Activated T-cell treated with anti-CD3 and anti-CD28 coated beads for 1 hour (primary cell): ENCODE results near the gene STAT4.

Experiments used
- DNase-seq: peaks from one replicate; pipeline ENCODE4 v3.0.0-alpha.2; 2020; ENCODE audit warnings: low read depth

STAT4 gene

DNA sequence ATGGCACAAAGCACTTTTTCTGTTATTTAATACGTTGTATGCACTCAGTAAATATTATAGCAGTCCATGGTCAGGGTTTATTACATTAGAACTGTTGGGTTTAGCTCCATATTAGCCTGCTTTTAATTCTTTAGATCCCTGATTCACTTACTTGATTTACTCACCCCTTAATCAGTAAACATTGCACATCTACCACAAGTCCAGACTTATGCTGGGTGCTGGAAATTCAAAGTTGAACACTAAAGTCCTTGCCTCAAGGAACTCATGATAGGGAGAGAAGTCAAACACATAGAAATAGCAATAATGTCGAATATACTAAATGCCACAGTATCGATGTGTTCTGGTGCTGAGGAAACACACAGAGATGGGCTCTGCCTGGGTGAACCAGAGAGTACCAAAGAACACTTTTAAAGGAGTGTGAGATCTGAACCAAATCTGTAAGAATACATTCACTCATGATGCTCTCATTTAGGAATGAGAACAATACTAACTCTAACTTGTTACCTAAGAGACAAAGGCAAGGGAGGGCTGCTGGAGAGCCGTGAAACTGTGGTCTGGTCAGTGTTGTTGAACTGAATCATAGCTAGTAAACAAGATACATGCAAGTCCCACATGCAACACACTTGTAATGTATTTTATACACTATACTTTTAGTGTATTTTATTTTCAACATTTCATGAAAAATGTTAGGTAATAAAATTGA is 4.9 kb downstream of the STAT4 start:
- no peak for DNase-seq

DNA sequence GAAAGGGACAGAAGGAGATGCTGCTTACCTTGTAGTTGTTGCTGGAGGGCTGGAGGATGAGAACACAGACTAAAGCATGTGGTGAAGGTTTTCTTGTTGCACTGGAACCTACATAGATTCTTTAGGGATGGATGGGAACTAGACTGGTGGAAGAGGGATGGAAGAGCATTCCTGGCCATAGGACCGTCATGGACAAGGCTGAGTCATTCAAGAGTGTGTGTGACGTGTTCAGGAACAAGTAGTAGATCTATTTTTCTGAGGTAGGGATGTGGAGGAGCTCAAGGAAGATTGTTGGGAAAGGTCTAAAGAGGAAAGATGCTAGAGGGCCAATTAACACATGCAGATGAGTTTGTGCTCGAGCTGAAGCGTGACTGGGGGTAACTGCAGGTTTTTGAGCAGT is 6.6 kb downstream of the STAT4 start:
- no peak for DNase-seq

DNA sequence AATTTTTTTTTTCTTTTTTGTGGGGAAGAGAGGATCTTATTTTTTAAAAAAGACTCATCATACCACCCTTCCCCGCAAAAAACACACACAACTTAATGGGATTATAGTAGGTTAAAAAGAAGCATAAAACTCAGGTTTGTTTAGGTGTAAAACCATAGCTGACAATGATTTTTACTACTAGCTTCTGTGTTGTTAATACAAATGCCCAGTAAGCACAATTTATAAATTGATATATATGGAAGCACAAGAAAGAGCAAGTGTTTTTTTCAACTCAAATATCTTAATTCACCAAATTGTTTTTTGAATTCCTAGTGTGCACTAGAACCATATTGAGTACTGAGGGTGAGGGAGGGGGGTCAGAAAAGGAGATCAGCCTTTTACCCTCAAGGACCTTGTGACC is 7.0 kb downstream of the STAT4 start:
- no peak for DNase-seq

DNA sequence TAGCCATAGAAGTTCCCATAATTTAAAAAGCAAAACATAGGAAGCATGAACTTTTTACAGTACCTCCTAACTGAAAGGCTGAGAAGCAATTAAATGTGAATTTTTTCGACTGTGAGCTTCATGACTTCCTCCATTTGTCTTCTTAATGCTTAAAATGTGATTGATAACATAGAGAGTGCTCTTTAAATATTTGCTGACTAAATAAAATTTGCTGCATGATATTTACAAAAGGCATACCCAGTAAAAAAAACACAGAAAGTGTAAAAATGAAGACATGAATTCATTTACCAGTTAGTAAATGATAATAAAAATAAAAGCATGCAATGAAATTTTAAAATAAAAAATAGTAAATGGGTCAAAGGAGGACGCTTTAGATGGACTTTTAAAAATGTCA is 21.9 kb downstream of the STAT4 start:
- no peak for DNase-seq

- no peak for DNase-seq
Measured at GRCh38 chr2:191128172-191128910, 22.5 kb downstream of the STAT4 start.

- DNase-seq = no peak
Measured at GRCh38 chr2:191127235-191127634, 23.6 kb downstream of the STAT4 start.

- DNase-seq = no peak
Measured at GRCh38 chr2:191126386-191127085, 24.3 kb downstream of the STAT4 start.

- DNase-seq = no peak
Measured at GRCh38 chr2:191125646-191126045, 25.1 kb downstream of the STAT4 start.

DNA sequence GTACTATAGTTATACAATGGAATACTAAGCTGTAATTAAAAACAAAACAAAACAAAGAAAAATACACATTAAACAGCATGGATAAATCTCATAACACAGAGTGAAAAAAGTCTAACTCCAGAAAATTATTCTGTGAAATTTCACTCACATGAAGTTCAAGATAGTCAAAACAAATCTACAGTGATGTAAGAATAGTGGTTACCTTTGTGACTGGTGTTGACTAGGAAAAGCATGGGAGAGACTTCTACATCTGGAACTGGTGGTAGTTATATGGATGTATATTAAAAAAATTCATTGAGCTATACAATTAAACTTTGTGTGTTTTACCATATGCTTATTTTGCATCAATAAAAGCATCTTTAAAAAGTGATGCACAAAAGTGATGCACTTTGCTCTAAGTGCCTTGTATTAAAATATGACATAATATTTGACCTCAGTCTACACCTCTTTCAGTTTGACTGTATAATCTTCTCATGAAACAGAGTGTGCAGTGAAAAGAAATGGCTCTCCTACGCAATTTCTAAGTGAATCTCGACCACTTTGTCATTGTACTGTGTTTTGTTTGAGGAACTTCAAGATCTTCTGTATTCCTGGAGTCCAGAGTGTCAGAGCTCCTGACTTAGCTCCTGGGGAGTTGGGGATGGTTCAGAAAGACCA is 28.0 kb downstream of the STAT4 start:
- no peak for DNase-seq

DNA sequence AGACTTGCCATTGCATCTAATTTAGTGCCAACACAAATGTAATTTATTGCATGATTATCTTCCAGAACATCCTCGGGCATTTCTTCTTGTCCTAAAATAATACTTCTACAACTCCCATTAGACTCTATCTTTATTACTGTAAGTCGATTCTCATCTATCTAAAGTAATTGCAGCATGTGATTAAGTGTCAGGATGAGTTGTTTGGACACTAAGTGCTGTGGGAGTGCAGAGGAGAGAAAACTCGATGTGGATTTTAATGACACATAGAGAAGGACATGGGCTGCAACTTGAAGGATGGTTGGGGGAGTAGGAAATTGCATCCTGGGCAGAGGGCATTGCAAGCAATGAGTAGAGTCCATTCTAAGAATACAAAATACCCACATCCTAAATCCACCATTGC is 33.5 kb downstream of the STAT4 start:
- no peak for DNase-seq

DNA sequence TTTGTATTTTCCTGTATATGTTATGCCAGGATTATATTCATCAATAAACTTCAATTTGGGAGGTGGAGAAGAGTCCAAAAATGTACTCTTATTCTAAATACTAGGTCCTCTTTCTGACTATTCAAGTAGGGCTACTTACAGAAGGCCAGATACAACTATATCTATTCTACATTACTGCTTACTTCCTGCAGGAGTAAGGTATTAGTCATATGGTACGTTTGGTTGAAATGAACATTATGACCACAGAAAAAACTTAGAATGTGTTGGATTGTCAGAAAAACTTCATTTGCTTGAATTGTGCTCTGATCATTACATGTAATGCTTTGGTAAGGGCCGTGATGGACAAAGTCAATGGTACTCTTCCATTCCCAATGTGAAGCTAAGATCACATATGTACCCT is 35.0 kb downstream of the STAT4 start:
- no peak for DNase-seq

DNA sequence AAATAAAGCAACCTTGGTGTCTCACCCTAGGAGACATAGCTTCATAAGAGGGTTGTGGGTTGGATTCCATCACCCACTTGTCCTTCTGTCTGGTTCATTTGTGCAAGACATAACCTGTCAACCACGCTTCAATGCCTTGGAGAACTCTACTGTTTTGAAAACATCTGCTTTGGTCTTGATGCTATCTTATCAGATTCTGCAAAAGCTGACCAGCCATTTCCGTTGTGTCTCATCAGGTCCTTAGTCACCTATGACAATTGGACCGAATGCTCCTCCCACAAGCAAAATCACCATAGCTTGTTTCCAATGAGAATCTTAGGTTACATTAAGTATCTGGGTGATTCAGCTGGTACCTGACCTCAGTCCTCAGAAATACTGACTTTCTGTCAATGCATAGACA is 35.4 kb downstream of the STAT4 start:
- peak; percentile 19 for DNase-seq

DNA sequence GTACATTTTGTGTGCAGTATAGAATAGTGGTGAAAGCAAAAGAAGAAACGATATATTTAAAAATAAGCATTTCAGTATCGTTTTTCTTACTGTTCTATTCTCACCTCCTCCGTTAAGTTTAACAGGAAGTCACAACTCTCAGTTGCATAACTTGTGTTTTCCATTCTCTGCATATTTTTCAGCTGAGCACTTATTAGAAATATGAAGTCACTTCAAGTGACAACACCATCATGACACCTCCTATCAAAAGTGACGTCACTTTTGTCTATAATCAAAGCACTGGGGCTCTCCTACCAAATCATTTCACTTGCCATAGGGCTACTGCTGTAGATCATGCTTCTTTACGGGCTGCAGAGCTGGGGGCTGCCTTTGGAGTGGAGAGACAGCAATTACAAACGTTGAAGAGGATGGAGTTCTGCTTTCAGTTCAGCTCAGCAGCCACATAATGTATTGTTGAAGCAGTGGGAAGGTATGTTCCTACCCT is 36.3 kb downstream of the STAT4 start:
- no peak for DNase-seq

- DNase-seq = no peak
Measured at GRCh38 chr2:191113761-191114160, 37.0 kb downstream of the STAT4 start.

DNA sequence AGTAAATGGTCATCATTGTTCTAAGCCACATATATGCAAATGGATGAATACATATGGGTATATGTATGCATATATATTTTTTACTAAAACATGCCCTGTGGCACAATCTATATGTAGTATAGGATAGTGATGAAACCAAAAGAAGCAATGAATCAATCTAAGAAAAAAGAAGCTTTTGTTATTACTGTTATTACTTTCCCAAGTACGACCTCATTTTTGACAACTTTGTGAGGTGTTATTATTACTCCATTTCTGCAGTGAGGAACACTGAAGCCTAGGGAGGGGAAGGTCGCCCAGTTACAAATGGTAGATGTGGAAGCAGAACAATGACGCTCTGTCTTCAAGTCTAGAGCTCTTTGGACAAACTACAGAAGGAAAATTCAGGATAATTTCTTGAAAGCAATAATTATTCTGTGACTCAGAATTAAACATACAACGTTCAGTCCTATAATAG is 38.3 kb downstream of the STAT4 start:
- no peak for DNase-seq

DNA sequence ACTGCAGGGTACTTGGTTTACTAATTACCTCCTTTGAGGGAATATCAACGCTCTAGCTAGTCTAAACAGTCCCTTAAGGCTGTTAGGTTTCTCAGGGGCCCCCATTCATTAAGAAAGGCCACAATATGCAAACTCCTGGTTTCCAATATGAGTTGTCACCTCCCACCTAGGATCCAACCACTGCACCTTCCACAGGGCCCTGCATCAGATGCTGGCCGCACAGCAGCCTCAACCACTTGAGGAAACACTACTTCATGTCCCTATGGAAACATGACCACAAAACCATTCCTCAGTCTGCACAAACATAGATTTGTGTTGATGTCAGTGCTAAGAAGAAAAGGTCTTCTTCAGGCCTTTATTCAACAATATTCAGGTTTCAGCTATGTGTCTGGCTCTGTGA is 40.9 kb downstream of the STAT4 start:
- no peak for DNase-seq

DNA sequence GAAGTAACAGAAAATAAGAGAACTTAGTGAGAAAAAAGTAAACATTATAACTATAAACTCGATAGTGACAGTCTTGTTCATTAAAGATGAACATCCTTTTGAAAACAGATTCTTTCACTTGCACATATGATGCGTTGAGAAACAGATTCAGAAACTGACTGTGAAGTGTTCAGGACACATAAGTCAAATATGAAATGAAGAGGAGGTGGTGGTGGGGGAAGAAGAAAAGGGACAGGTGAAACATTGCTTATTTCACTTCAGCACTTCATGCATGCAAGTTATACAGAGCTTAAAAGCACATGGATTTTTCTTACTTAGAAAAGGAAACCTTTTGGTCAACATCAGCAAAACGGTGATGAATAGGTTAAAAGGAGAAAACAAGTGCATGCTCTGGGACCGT is 42.5 kb downstream of the STAT4 start:
- DNase-seq = no peak

DNA sequence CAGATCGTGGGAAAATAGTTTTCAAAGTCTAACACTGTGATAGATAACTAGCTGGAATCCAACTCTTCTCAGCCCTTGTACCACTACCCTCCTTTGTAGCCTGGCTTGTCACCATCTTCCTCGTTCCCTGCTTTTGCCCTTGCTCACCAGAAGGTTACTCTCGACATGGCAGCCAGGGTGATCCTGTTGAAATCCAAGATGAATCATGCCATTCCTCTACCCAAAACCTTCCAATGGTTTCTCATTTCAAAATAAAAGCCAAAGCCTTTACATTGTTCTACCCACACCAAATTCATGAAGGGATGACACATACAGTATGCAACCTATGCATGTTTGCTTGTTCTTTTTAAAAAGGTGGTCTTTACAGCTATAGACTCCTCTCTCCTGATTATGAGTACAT is 45.7 kb downstream of the STAT4 start:
- no peak for DNase-seq

DNA sequence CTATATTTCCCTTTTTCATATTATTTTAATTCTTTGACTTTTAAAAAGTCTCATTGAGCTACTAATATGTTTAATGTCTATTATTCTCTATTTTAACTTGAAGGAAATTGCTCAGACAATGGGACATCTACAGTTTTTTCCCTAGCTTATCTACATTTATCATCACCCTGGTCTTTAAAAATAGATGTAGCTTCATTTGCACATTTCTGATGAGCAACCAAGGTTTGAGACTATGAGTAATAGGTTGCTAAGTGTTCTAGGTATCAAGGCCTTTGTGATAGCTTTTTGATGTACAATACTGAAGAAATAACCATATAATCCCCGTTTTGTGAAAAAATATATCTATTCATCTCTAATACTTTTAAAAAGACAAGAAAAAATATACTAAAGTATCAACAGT is 47.0 kb downstream of the STAT4 start:
- no peak for DNase-seq

DNA sequence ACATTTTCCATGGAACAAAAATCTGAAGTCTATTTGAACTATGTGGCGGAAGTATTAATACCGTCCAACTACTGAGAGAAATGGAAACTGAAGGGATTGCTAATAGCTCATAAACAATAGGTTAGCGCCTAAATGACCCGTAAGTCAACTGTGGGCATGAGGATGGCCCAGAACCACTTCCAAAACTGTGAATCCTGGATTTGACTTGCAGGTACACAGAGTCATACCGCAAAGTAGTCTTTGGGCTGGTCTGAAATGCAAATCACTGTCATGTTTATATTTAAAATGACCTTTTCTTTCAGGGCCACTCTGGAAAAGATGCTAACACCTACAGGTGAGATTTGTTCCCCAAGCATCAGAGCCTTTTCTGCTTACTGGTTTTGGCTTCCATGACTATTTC is 50.6 kb downstream of the STAT4 start:
- DNase-seq = no peak

GRCh38 chr2:191087311-191087710 is 63.5 kb downstream of the STAT4 start:
- no peak for DNase-seq

- no peak for DNase-seq
Measured at GRCh38 chr2:191086706-191087105, 64.1 kb downstream of the STAT4 start.

- no peak for DNase-seq
Measured at GRCh38 chr2:191083540-191083939, 67.3 kb downstream of the STAT4 start.
